K562 (cell line): Measurements from ENCODE around the gene CPS1. TPM values are rescaled to one million over a fixed set of nuclear protein-coding genes. Genes with fewer than 3 reads are reported as not detected.

Experiments
- ATAC-seq: fragments of 200-7000 bp; cut with Tn5 transposase; 3 replicates; pipeline ENCODE4 v1.9.1; 2020; ENCODE audit warnings: moderate library complexity
- BruUV-seq: library from RNA; stranded (reverse); fragments of 400-500 nt; replicated peaks from 2 replicates; lab custom pipeline; 2021; lab: Mats Ljungman, UMichigan
- CTCF ChIA-PET: fragments of 300-600 bp; formaldehyde crosslinking; extraction: SDS; loops from one replicate; lab custom pipeline; 2021; ENCODE audit warnings: low intra/inter-chr PET ratio; lab: Yijun Ruan, JAX
- POLR2A ChIA-PET: fragments of 300-600, 350-650 bp; sonication (Branson Sonifier 250); formaldehyde crosslinking; extraction: SDS; loops from one replicate; lab custom pipeline; 2021; ENCODE audit warnings: antibody characterized with exemption, inconsistent platforms; lab: Yijun Ruan, JAX
- DNase-seq, 4 experiments: peaks; one replicate each; pipeline versions ENCODE4 v3.0.0 to v3.0.0-alpha.2; 2011 to 2018; ENCODE audit warnings: low spot score in 3 of 4, mixed read lengths in 3 of 4; ENCODE audit errors: extremely low read depth in 1 of 4
- FAIRE-seq: peaks from 2 replicates; lab custom pipeline; 2011; peaks lifted over from hg19 to GRCh38; lab: Jason Lieb, UNC
- H2AFZ ChIP-seq: 2 replicates; pipeline ENCODE4 v1.6.0; 2011; ENCODE audit warnings: low read depth, low read length, control low read depth, inconsistent platforms
- H3K27ac ChIP-seq: fragments of 200-600 bp; 3 replicates; pipeline ENCODE4 v1.8.0; 2011; ENCODE audit warnings: low read depth, mild to moderate bottlenecking, control low read depth, inconsistent platforms, low read length, moderate library complexity, mixed read lengths; ENCODE audit errors: extremely low read depth
- H3K27me3 ChIP-seq, 2 experiments: fragments of 300-600 bp in 1 of 2; 2 replicates in 1 of 2; 3 replicates in 1 of 2; pipeline versions ENCODE4 v1.6.0 to v1.8.0; 2011; ENCODE audit warnings: inconsistent platforms in 2 of 2, low read length in 2 of 2, mild to moderate bottlenecking in 1 of 2, mixed read lengths in 1 of 2, moderate library complexity in 1 of 2; ENCODE audit not compliant: control insufficient read depth in 2 of 2, insufficient read depth in 2 of 2
- H3K36me3 ChIP-seq: fragments of 300-600 bp; 3 replicates; pipeline ENCODE4 v1.8.0; 2011; ENCODE audit warnings: mild to moderate bottlenecking, low read length, inconsistent platforms; ENCODE audit not compliant: control insufficient read depth, insufficient read depth
- H3K4me1 ChIP-seq, 2 experiments: fragments of 200-600 bp in 1 of 2; replicated peaks in 1 of 2; 2 replicates in 1 of 2; 3 replicates in 1 of 2; pipeline versions ENCODE4 v1.5.1 to v1.8.0; 2011; ENCODE audit warnings: inconsistent platforms in 2 of 2, low read length in 2 of 2, mild to moderate bottlenecking in 1 of 2, mixed read lengths in 1 of 2, moderate library complexity in 1 of 2; ENCODE audit not compliant: control insufficient read depth in 2 of 2, insufficient read depth in 2 of 2
- H3K4me2 ChIP-seq: 2 replicates; pipeline ENCODE4 v1.6.1; 2011; ENCODE audit warnings: low read length, control low read depth, inconsistent platforms, mixed read lengths; ENCODE audit not compliant: insufficient read depth
- H3K4me3 ChIP-seq: fragments of 200-600 bp; sonication (generic), shearing (Covaris generic); 2 replicates; pipeline ENCODE4 v1.5.1; 2016; ENCODE audit warnings: control low read depth, inconsistent platforms
- H3K79me2 ChIP-seq: fragments of 200-600 bp; 3 replicates; pipeline ENCODE4 v1.8.0; 2011; ENCODE audit warnings: low read length, inconsistent platforms; ENCODE audit not compliant: control insufficient read depth, insufficient read depth
- H3K9ac ChIP-seq, 2 experiments: 2 replicates each; pipeline versions ENCODE4 v1.6.0 to v1.6.1; 2011; ENCODE audit warnings: low read depth in 2 of 2, low read length in 2 of 2, control low read depth in 1 of 2, inconsistent platforms in 1 of 2, mild to moderate bottlenecking in 1 of 2, mixed read lengths in 1 of 2; ENCODE audit not compliant: insufficient read depth in 1 of 2
- H3K9me1 ChIP-seq: one replicate; pipeline ENCODE4 v1.6.0; 2011; ENCODE audit warnings: inconsistent platforms, mild to moderate bottlenecking, low read length, moderate library complexity; ENCODE audit not compliant: control insufficient read depth, insufficient read depth
- H3K9me3 ChIP-seq: replicated peaks from 2 replicates; pipeline ENCODE4 v1.5.1; 2011; ENCODE audit warnings: low read depth, low read length, inconsistent platforms; ENCODE audit not compliant: control insufficient read depth, insufficient read depth
- H4K20me1 ChIP-seq: replicated peaks from 2 replicates; pipeline ENCODE4 v1.6.1; 2011; ENCODE audit warnings: low read length, inconsistent platforms, mixed read lengths; ENCODE audit not compliant: control insufficient read depth, insufficient read depth
- FUS ChIP-seq: fragments of 200-400 bp; formaldehyde crosslinking; optimal IDR thresholded peaks from 2 replicates; pipeline ENCODE3; 2017; ENCODE audit warnings: low read depth, low read length
- MXI1 ChIP-seq: IDR thresholded peaks from 2 replicates; pipeline ENCODE4 v1.6.1; 2011; ENCODE audit warnings: low read depth, mild to moderate bottlenecking, improper control_type of control experiment, low read length
- NCOA2 ChIP-seq, 2 experiments: fragments of 450-650 bp; IDR thresholded peaks; 2 replicates each; pipeline ENCODE4 v1.6.1; 2018; ENCODE audit warnings: mild to moderate bottlenecking in 2 of 2, moderate library complexity in 1 of 2; ENCODE audit not compliant: partially characterized antibody in 2 of 2
- RAD21 ChIP-seq, 2 experiments: fragments of 250-450 bp in 1 of 2; fragments of 450-650 bp in 1 of 2; sonication (Bioruptor Pico) in 1 of 2; formaldehyde crosslinking in 1 of 2; IDR thresholded peaks in 1 of 2; conservative IDR thresholded peaks in 1 of 2; 2 replicates each; pipeline versions ENCODE4 v1.4.0 to v1.8.0; 2020 to 2022; ENCODE audit warnings: mild to moderate bottlenecking in 2 of 2, moderate library complexity in 1 of 2
- TCF3 ChIP-seq: sonication (generic); formaldehyde crosslinking; IDR thresholded peaks from 2 replicates; pipeline ENCODE4 v1.4.0; 2020; ENCODE audit warnings: mild to moderate bottlenecking, missing genetic modification reagents
- WGBS: fragments of 100-300 bp; shearing (Covaris generic); methylation state at CpG from one replicate; pipeline ENCODE4 v1.1.6; 2016; ENCODE audit warnings: low coverage, mixed read lengths; ENCODE audit not compliant: insufficient coverage; ENCODE audit errors: missing lambda C conversion rate; 5-methylcytosine and 5-hydroxymethylcytosine counted together
- in situ Hi-C: fragments of 300-500 bp; cut with MboI; formaldehyde crosslinking; loops from 4 replicates; pipeline ENCODE4 v1.15.0; 2018; ENCODE audit warnings: inconsistent platforms, mixed read lengths
- intact Hi-C: fragments of 100-400 bp; cut with micrococcal nuclease; formaldehyde crosslinking; loops from 2 replicates; pipeline ENCODE4 v1.14.2; 2022
- polyA plus RNA-seq, 8 experiments: library from polyadenylated mRNA; depleted of rRNA in 4 of 8; stranded (reverse) in 5 of 8; unstranded in 3 of 8; fragments of >200 nt; fragmentation: Nextera tagmentation in 2 of 8; fragmentation: Illumina TruSeq in 1 of 8; extraction: Ambion mirVana in 2 of 8; extraction: Trizol in 1 of 8; gene quantifications; 2 replicates each; pipeline versions ENCODE4 v1.2.1 to v1.2.3, GENCODE V29; 2011 to 2014; ENCODE audit warnings: inconsistent platforms in 1 of 8, missing spikeins in 1 of 8
- total RNA-seq, 7 experiments: library from RNA; depleted of rRNA in 6 of 7; stranded (reverse); fragments of >200 nt in 6 of 7; fragmentation: Illumina TruSeq in 2 of 7; extraction: Trizol in 2 of 7; gene quantifications; 2 replicates each; pipeline versions ENCODE4 v1.2.1 to v1.2.3, GENCODE V29; 2011 to 2021; ENCODE audit warnings: low replicate concordance in 1 of 7
- TF ChIP-seq, protein P1 (sequence below): fragments of 450-650 bp; formaldehyde crosslinking; IDR thresholded peaks from 2 replicates; pipeline ENCODE4 v1.4.0; 2020; ENCODE audit warnings: mild to moderate bottlenecking, moderate library complexity
- TF ChIP-seq, protein P2 (sequence below): fragments of 250-450 bp; sonication (Bioruptor Pico); IDR thresholded peaks from 2 replicates; pipeline ENCODE4 v1.9.0; 2021; ENCODE audit warnings: mild to moderate bottlenecking
- TF ChIP-seq, protein P3 (sequence below), 2 experiments: fragments of 450-650 bp; formaldehyde crosslinking in 1 of 2; IDR thresholded peaks; 2 replicates each; pipeline versions ENCODE4 v1.4.0 to v1.6.1; 2014 to 2020; ENCODE audit warnings: mild to moderate bottlenecking in 2 of 2, borderline replicate concordance in 1 of 2, low read depth in 1 of 2

CPS1 gene
- total and polyA plus RNA-seq, 9 of the 15 experiments (the other 6 are each of a cell fraction or from before 2014, with no cell fraction given): 2.4 to 13.5 (median 6.0) TPM

DNA sequence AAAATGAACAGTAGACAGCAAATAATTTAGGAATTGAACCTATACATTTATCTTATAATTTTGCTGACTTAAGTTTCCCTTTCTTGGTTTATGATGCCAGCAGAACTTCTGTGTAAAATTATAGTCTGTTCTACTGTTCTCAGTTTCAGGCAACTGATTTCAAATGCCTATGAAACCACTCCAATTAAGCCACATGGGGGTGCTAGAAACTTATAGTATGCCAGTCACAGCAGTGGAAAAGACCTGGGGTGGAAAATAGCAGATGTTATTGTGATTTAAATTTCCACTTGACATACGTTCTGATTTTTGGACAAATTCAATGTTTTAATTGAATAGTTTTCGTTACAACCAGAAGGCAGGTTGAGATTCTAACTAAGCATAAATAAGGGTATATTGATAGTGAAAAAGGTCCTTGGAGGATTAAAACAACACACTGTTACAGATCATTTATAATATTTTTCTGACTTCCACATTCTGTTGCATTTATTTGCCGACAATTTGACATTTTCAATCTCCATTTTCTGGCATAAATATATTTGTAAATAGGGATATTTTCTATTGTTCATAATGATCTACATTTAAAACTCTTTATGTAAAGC lies 61.4 kb downstream of the CPS1 start:
- no peak overlapping the region for H3K9ac ChIP-seq
- POLR2A ChIA-PET: no interaction called here
- no peak overlapping the region for H3K4me2 ChIP-seq
- no peaks in the 10 kb centered on the region for H3K9me1 ChIP-seq
- H3K27ac ChIP-seq: no peak overlapping the region
- FAIRE-seq (no peak), ATAC-seq (no peak), DNase-seq (peak; percentile 9 to 19 (median 14))
- H2AFZ ChIP-seq: no peak overlapping the region
- no TSS peak for BruUV-seq
- no peaks in the 10 kb centered on the region for H3K4me1 ChIP-seq
- H3K9me3 ChIP-seq: no peaks in the 10 kb centered on the region
- intact Hi-C loops: loop anchor here (2.0 kb wide), 1 partner anchor 541 kb away; no protein-coding TSS in a partner anchor
- 0% methylated on average over 3 of the region's 3 CpGs for WGBS
- H3K4me3 ChIP-seq: no peak overlapping the region
- in situ Hi-C loops: no loop called here
- H3K79me2 ChIP-seq: no peaks in the 10 kb centered on the region
- no peaks in the 10 kb centered on the region for H4K20me1 ChIP-seq
- CTCF ChIA-PET: interaction anchor here (1.0 kb wide), 1 partner anchor 1950 kb away, joined by 3 read pairs; no protein-coding TSS in a partner anchor
- no peaks in the 10 kb centered on the region for H3K36me3 ChIP-seq
- H3K27me3 ChIP-seq: no peaks in the 10 kb centered on the region
- TF ChIP-seq TCF3 (no peak), NCOA2 (IDR thresholded peaks at IDR 0.05; ENCODE audit: partially characterized antibody in 2 of 2) (no peak), MXI1 (no peak), FUS (no peak), RAD21 (CRISPR knock-in tag; conservative IDR thresholded peaks at IDR 0.05 in 1 of 2, IDR thresholded peaks at IDR 0.05 in 1 of 2) (peak; percentile 47 to 50)
- TF ChIP-seq, protein P1, sequence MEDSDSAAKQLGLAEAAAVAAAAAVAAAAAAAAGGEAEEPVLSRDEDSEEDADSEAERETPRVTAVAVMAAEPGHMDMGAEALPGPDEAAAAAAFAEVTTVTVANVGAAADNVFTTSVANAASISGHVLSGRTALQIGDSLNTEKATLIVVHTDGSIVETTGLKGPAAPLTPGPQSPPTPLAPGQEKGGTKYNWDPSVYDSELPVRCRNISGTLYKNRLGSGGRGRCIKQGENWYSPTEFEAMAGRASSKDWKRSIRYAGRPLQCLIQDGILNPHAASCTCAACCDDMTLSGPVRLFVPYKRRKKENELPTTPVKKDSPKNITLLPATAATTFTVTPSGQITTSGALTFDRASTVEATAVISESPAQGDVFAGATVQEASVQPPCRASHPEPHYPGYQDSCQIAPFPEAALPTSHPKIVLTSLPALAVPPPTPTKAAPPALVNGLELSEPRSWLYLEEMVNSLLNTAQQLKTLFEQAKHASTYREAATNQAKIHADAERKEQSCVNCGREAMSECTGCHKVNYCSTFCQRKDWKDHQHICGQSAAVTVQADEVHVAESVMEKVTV (CRISPR knock-in tag): peak; percentile 39; the same call in 1 of the 2 replicates
- TF ChIP-seq, protein P2, sequence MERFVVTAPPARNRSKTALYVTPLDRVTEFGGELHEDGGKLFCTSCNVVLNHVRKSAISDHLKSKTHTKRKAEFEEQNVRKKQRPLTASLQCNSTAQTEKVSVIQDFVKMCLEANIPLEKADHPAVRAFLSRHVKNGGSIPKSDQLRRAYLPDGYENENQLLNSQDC (CRISPR knock-in tag): no peak
- TF ChIP-seq, protein P3, sequence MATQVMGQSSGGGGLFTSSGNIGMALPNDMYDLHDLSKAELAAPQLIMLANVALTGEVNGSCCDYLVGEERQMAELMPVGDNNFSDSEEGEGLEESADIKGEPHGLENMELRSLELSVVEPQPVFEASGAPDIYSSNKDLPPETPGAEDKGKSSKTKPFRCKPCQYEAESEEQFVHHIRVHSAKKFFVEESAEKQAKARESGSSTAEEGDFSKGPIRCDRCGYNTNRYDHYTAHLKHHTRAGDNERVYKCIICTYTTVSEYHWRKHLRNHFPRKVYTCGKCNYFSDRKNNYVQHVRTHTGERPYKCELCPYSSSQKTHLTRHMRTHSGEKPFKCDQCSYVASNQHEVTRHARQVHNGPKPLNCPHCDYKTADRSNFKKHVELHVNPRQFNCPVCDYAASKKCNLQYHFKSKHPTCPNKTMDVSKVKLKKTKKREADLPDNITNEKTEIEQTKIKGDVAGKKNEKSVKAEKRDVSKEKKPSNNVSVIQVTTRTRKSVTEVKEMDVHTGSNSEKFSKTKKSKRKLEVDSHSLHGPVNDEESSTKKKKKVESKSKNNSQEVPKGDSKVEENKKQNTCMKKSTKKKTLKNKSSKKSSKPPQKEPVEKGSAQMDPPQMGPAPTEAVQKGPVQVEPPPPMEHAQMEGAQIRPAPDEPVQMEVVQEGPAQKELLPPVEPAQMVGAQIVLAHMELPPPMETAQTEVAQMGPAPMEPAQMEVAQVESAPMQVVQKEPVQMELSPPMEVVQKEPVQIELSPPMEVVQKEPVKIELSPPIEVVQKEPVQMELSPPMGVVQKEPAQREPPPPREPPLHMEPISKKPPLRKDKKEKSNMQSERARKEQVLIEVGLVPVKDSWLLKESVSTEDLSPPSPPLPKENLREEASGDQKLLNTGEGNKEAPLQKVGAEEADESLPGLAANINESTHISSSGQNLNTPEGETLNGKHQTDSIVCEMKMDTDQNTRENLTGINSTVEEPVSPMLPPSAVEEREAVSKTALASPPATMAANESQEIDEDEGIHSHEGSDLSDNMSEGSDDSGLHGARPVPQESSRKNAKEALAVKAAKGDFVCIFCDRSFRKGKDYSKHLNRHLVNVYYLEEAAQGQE (IDR thresholded peaks at IDR 0.05; ENCODE audit: borderline replicate concordance): peak; percentile 23; the same call in 1 of the 2 replicates
- TF ChIP-seq, protein P3 (CRISPR knock-in tag; IDR thresholded peaks at IDR 0.05; ENCODE audit: low read depth): no peak
